GM10847 (cell line): Measurements from ENCODE around the gene ALLC.

ENCODE experiments used
- POLR2A ChIP-seq: IDR thresholded peaks from 2 replicates; pipeline ENCODE4 v1.6.1; 2011; ENCODE audit not compliant: insufficient read length; ENCODE audit errors: extremely low read depth

Gene ALLC

DNA sequence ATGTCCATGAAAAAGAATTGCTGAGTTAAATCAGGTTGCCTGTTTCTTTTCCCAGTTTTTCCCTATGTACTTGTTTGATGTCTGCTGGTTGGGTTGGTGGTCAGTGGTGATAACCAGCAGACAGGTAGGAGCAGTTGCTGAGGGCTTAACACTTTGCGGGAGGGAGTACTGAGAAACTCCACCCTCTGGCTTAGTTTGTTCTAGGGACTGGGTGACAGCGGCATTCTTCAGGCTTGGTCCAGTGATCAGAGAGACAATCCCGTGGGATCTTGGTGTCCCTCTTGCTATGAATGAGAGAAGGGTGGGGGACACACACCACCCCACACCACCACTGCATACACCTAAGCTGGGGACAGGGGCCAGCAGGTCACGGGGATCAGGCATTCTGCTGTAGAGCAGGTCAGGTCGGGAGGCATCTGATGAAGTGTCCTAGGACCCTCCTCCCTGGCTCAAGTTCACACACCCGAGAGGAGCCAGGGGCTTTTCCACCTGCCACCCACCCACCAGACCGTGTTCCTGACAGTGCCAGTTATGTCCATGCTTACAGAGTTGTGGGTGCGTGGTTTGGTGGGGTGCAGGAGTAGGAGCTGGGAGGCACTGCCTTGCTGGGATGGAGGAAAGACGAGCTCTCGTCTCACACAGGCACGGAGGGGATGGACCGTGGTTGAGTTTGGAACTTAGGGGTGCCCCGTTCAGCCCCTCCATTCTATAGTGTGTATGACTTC is 21.3 kb upstream of the ALLC start:
- TF ChIP-seq POLR2A = no peak

DNA sequence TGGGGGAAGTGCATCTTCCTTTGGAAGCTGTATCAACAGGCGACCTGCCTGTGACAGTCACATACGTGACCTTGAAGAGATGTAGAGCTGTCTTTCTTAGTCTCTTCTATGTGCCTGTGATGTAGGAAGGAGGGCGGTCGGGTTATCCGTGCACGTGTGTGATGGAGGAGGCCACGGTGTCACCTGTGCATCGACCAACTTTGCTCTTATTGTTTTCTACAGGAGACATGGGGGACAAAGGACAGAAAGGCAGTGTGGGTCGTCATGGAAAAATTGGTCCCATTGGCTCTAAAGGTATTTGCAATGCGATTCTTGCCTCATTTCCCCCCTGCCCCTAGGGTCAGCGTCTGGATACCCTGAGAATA is 20.7 kb upstream of the ALLC start:
- TF ChIP-seq POLR2A = no peak

DNA sequence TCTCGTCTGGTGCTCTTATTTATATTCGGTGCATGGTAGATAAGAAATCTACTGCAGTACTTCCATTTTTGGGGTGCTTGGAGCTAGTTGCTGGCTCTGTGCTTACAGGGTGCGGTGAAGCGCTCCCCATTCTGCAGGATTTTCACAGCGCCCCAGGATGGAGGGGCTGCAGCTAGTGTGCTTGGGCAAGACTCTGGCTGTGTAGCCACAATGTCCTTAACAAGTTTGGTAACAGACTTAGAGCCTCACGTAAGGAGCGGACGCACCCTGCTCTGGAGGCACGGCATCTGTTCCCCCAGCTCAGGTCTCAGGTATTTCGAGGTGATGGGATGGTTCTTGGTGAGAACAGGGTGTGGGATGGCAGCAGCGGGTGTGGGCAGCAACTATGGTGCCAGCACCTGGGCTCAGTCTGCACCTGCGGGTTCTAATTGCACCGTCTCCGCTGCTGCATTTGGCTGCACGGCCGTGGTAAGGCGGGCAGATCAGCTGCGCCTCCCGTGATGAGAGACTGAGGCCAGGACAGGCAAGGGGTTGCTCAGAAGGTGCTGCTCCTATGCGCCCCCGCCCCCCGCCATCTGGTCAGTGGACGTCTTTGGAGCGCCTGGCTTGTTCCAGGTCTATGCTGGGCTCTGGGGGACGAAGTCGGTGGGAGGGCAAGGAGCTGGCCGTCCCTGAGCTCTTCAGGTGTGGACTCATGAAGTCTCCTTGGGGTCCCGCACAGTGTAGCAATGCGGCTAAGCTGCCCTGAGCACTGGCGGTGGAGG is 20.1 kb upstream of the ALLC start:
- no peak for TF ChIP-seq POLR2A

DNA sequence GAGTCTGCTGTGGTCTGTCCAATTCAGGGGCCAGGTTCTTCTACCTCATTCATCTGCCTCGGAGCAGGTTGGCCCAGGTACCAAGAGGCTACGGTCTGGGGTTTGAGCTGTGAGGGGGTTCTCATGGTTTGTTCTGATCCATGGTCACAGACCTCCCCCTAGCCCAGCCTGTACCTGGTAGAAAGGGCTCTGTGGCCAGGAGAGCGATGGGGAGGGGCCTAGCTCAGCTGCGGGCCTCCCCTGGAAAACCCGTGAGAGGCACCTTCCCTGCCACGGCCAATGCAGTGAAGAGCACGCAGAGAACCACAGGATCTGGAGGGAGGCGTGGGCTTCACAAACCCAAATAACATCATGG is 19.6 kb upstream of the ALLC start:
- no peak for TF ChIP-seq POLR2A

DNA sequence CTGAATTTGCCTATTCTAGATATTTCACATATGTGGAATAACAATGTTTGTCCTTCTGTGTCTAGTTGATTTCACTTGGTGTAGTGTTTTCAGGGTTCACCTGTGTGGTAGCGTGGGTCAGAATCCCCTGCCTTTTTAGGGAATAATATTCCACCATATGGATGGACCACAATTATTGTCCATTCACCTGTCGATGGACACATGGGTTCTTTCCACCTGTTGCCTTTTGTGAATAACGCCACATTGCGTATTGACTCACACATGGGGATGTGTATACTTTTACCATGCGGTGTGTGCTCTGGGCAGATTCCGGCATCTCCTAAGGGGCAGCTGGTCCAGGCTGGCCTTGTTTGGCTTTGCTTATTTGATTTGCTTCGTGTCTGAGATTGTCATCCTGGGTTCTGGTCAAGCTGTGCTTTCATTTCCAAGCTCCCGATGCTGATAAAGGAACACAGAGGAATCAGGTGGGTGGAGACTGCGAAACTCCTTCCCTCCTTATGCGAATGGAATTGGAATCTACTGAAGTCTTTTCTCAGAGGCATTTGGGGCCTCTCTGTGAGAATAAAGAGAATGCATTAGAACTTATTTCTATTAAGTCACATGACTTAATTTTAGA is 18.9 kb upstream of the ALLC start:
- TF ChIP-seq POLR2A = no peak

- no peak for TF ChIP-seq POLR2A
Observed at GRCh38 chr2:3639653-3640052, 18.3 kb upstream of the ALLC start.

DNA sequence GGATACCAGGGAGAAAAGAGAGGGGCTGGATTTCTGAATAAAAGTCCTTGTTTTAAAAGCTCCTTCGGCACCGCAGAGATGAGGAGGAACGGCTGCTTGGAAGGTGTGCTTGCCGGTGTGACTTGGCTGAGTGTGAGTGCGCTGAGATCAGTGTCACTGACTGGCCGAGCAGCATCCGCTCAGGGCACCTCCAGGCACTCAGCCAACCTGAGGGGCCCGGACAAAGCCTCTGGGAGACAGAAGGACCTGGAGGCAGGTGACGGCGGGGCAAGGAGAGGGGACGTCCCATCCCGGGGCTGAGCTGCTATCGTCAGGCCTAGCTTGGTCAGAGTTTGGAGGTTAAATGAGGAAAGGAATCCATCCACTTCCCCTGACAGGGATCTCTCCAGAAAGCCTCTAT is 16.8 kb upstream of the ALLC start:
- no peak for TF ChIP-seq POLR2A

DNA sequence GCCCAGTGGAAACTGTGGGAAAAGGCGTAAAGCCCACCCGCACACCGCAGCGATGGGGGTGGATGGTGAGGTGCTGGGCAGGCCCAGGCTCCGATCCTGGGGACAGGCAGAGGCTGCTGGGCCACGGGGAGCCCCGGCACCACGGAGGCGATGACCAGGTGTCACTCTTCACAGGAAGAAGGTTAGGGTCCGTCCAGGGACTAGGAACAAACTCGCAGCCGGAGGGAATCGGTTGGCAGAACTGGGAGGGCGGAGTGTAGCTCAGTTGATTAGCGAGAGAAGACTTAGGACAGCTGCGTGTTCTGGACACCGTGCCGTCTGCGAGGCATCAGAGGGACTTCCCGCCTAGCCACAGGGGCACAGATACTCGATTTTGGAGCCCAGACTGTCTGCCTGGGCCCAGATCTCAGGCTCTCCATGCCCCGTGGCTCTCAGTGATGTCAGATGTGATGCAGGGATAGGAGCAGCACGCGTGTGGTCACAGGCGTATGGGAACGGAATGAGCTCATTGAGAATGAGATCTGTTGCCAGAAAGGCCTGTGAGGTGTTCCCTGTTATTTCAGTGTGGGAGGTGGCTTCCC is 16.1 kb upstream of the ALLC start:
- TF ChIP-seq POLR2A = no peak

- TF ChIP-seq POLR2A = no peak
Observed at GRCh38 chr2:3642521-3643215, 15.3 kb upstream of the ALLC start.

GRCh38 chr2:3643371-3644245 is 14.4 kb upstream of the ALLC start:
- no peak for TF ChIP-seq POLR2A

DNA sequence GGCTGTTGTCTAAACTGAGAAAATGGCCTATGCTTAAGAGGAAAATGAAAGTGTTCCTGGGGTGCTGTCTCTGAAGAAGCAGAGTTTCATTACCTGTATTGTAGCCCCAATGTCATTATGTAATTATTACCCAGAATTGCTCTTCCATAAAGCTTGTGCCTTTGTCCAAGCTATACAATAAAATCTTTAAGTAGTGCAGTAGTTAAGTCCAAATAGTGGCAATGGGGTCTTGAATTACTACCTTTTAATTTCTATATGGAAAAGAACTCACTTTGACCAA is 13.8 kb upstream of the ALLC start:
- no peak for TF ChIP-seq POLR2A

GRCh38 chr2:3644891-3645605 is 13.0 kb upstream of the ALLC start:
- no peak for TF ChIP-seq POLR2A

GRCh38 chr2:3645745-3646389 is 12.1 kb upstream of the ALLC start:
- TF ChIP-seq POLR2A = no peak

- no peak for TF ChIP-seq POLR2A
Observed at GRCh38 chr2:3646446-3646845, 11.6 kb upstream of the ALLC start.
